Breast epithelium (tissue), 4 donors: ENCODE measurements around the gene SMTNL1. TPM values are rescaled to one million over a fixed set of nuclear protein-coding genes. Genes with fewer than 3 reads are reported as not detected.

Experiments used
- DNase-seq, 2 donors: peaks; one replicate each; pipeline ENCODE4 v3.0.0-alpha.2; 2019; ENCODE audit warnings: low spot score in 2 of 2
- H3K27ac ChIP-seq, 2 donors: fragments of 200-600 bp; sonication (generic) in 1 of 2; one replicate each; pipeline ENCODE4 v1.5.1; 2016 to 2019; ENCODE audit warnings: mild to moderate bottlenecking in 1 of 2
- H3K27me3 ChIP-seq, 2 donors: fragments of 200-600 bp; sonication (generic) in 1 of 2; one replicate each; pipeline versions ENCODE4 v1.5.1 to v1.6.0; 2017 to 2019; ENCODE audit warnings: control low read depth in 1 of 2, mild to moderate bottlenecking in 1 of 2
- H3K36me3 ChIP-seq: fragments of 200-600 bp; one replicate; pipeline ENCODE4 v1.5.1; 2019
- H3K4me1 ChIP-seq, 2 donors: fragments of 200-600 bp; sonication (generic); one replicate each; pipeline ENCODE4 v1.5.1; 2016 to 2019; ENCODE audit warnings: control low read depth in 1 of 2
- H3K4me3 ChIP-seq, 3 donors: fragments of 200-600 bp; sonication (generic); 1 replicate in 2 of 3; 2 replicates in 1 of 3; pipeline ENCODE4 v1.5.1; 2016 to 2019; ENCODE audit warnings: mild to moderate bottlenecking in 3 of 3, moderate library complexity in 2 of 3
- H3K9me3 ChIP-seq, 2 donors: fragments of 200-600 bp; sonication (generic) in 1 of 2; one replicate each; pipeline ENCODE4 v1.5.1; 2016 to 2019; ENCODE audit warnings: control low read depth in 1 of 2
- POLR2A ChIP-seq: fragments of 450-650 bp; IDR thresholded peaks from one replicate; pipeline ENCODE4 v1.6.1; 2016; ENCODE audit warnings: antibody characterized with exemption, mild to moderate bottlenecking, moderate library complexity
- POLR2AphosphoS5 ChIP-seq, 3 donors: sonication (generic); formaldehyde crosslinking; IDR thresholded peaks; one replicate each; pipeline ENCODE4 v1.6.1; 2017; ENCODE audit warnings: antibody characterized with exemption in 3 of 3
- intact Hi-C: fragments of 100-400 bp; cut with DNase I; formaldehyde crosslinking; loops from one replicate; pipeline ENCODE4 v1.15.1; 2023; ENCODE audit warnings: low total_unique reads
- total RNA-seq, 3 donors: library from RNA; depleted of rRNA; stranded (reverse); fragments of >200 nt; gene quantifications; one replicate each; pipeline ENCODE4 v1.1.0, GENCODE V29; 2016
- TF ChIP-seq, protein P1 (sequence below), 3 donors: fragments of 450-650 bp; IDR thresholded peaks; one replicate each; pipeline ENCODE4 v1.5.1; 2016 to 2017; ENCODE audit warnings: antibody characterized with exemption in 3 of 3, mild to moderate bottlenecking in 3 of 3, moderate library complexity in 3 of 3

The SMTNL1 gene
- total RNA-seq, 3 donors from 2014 or later = not detected

DNA sequence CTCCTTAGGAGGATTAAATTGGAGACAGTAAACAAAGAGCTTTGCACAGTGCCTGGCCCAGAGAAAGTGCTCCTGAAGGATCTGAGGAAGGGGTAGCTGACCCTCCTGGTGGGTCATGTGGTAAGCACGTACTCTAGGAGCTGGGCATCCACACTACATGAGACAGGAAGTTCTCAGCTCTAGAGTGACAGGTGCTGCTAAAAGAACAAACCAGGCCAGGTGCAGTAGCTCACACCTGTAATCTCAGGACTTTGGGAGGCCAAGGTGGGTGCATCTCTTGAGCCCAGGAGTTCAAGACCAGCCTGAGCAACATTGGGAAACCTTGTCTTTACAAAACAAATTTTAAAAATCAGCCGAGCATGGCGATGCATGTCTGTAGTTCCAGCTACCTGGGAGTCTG lies 35.0 kb upstream of the SMTNL1 start:
- no peak overlapping the region for H3K27ac ChIP-seq

DNA sequence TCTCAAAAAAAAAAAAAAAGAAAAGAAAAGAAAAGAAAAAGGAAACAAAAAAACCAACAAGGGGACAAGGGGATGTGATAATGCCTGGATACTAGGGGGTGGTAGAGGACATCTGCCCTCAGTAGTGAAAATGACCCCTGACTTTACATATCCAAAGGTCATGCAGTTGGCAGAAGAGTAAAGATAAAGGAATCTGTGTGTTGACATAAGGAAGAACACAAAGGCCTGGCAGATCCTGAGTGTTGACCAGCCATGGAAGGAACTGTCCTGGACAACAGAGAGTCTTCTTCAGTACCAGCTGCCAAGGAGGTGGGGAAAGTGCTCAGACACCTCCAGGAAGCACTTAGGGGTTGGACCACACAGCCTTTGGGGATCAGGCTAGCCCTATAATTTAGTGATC lies 34.5 kb upstream of the SMTNL1 start:
- H3K27ac ChIP-seq = no peak overlapping the region
- no peak for DNase-seq
- no peak overlapping the region for H3K4me3 ChIP-seq
- no peaks in the 10 kb centered on the region for H3K9me3 ChIP-seq
- TF ChIP-seq, protein P1, sequence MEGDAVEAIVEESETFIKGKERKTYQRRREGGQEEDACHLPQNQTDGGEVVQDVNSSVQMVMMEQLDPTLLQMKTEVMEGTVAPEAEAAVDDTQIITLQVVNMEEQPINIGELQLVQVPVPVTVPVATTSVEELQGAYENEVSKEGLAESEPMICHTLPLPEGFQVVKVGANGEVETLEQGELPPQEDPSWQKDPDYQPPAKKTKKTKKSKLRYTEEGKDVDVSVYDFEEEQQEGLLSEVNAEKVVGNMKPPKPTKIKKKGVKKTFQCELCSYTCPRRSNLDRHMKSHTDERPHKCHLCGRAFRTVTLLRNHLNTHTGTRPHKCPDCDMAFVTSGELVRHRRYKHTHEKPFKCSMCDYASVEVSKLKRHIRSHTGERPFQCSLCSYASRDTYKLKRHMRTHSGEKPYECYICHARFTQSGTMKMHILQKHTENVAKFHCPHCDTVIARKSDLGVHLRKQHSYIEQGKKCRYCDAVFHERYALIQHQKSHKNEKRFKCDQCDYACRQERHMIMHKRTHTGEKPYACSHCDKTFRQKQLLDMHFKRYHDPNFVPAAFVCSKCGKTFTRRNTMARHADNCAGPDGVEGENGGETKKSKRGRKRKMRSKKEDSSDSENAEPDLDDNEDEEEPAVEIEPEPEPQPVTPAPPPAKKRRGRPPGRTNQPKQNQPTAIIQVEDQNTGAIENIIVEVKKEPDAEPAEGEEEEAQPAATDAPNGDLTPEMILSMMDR (IDR thresholded peaks at IDR 0.05) = no peak
- no peak for TF ChIP-seq POLR2A
- TF ChIP-seq POLR2AphosphoS5 (IDR thresholded peaks at IDR 0.05) = no peak
- no peaks in the 10 kb centered on the region for H3K36me3 ChIP-seq
- intact Hi-C loops = no loop called here
- H3K27me3 ChIP-seq = no peaks in the 10 kb centered on the region
- no peaks in the 10 kb centered on the region for H3K4me1 ChIP-seq

More for the DNA sequence above, 35.0 kb upstream of the SMTNL1 start:
- Histone ChIP-seq H3K9me3 (no peaks in the 10 kb centered on the region), H3K27me3 (no peaks in the 10 kb centered on the region), H3K4me3 (no peak overlapping the region), H3K4me1 (no peaks in the 10 kb centered on the region), H3K36me3 (no peaks in the 10 kb centered on the region)
- intact Hi-C loops = no loop called here
- TF ChIP-seq POLR2A (no peak), POLR2AphosphoS5 (IDR thresholded peaks at IDR 0.05) (no peak)
- TF ChIP-seq, protein P1 (IDR thresholded peaks at IDR 0.05) = no peak
- no peak for DNase-seq

DNA sequence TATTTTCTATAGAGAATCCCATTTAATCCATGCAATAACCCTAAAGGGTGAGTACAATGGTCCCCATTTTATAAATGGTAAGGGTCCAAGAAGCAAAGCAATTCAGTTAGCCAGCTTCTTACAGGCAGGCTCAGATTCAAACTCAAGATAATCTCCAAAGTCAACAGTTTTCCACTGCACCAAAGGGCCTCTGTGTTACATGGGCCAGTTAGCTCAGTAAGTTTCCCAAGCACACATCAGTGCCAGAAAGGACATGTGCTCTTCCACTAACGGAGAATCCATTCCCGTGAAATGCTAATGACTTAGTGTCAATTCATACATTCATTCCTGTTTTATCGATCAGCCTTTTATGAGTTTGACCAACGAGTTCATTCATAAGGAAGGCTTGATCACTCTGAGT lies 32.9 kb upstream of the SMTNL1 start:
- Histone ChIP-seq H3K27ac (no peak overlapping the region), H3K27me3 (no peaks in the 10 kb centered on the region), H3K4me3 (no peak overlapping the region), H3K9me3 (no peaks in the 10 kb centered on the region), H3K4me1 (no peaks in the 10 kb centered on the region), H3K36me3 (no peaks in the 10 kb centered on the region)
- intact Hi-C loops = no loop called here
- no peak for DNase-seq
- TF ChIP-seq POLR2AphosphoS5 (IDR thresholded peaks at IDR 0.05) = no peak
- TF ChIP-seq, protein P1 (IDR thresholded peaks at IDR 0.05) = no peak
- TF ChIP-seq POLR2A = no peak

DNA sequence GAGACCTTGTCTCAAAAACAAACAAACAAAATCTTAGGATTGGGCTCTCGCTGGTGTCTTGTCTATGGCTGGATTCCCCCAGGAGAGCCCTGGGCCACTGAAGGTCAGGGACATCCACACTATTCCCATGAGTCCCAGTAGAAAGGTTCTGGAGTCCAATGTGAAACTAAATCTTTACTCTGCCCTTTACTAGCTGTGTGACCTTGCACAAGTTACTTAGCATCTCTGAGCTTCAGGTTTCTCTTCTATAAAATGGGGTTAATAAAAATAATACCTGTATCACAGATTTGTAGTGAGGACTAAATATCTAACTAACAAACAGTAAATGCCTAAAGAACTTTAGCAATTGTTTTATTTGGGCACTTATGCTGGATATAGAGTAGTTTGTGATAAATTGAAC lies 30.9 kb upstream of the SMTNL1 start:
- Histone ChIP-seq H3K27ac (no peak overlapping the region), H3K4me3 (no peak overlapping the region), H3K4me1 (no peaks in the 10 kb centered on the region), H3K9me3 (no peaks in the 10 kb centered on the region), H3K36me3 (no peaks in the 10 kb centered on the region), H3K27me3 (no peaks in the 10 kb centered on the region)
- intact Hi-C loops = no loop called here
- TF ChIP-seq, protein P1 (IDR thresholded peaks at IDR 0.05) = no peak
- TF ChIP-seq POLR2A (no peak), POLR2AphosphoS5 (IDR thresholded peaks at IDR 0.05) (no peak)
- no peak for DNase-seq

GRCh38 chr11:57508341-57509170 lies 28.8 kb upstream of the SMTNL1 start:
- no peaks in the 10 kb centered on the region for H3K27me3 ChIP-seq
- TF ChIP-seq POLR2A = no peak
- TF ChIP-seq, protein P1 (IDR thresholded peaks at IDR 0.05) = no peak
- TF ChIP-seq POLR2AphosphoS5 (IDR thresholded peaks at IDR 0.05) = no peak
- no peak overlapping the region for H3K27ac ChIP-seq
- peaks cover 0 to 2% of the 10 kb centered on the region in 2 donors for H3K4me1 ChIP-seq
- no peak overlapping the region for H3K4me3 ChIP-seq
- DNase-seq = no peak
- intact Hi-C loops = no loop called here
- no peaks in the 10 kb centered on the region for H3K9me3 ChIP-seq
- H3K36me3 ChIP-seq = no peaks in the 10 kb centered on the region
